NCI-H1092 (cell line): ENCODE measurements around the gene SAMD11.
A peak's percentile ranks its signal among the peaks of the same experiment; 100 is the strongest.

Source experiments
- DNase-seq: peaks from one replicate; lab custom pipeline; 2025; lab: John Stamatoyannopoulos, UW

The SAMD11 gene

DNA sequence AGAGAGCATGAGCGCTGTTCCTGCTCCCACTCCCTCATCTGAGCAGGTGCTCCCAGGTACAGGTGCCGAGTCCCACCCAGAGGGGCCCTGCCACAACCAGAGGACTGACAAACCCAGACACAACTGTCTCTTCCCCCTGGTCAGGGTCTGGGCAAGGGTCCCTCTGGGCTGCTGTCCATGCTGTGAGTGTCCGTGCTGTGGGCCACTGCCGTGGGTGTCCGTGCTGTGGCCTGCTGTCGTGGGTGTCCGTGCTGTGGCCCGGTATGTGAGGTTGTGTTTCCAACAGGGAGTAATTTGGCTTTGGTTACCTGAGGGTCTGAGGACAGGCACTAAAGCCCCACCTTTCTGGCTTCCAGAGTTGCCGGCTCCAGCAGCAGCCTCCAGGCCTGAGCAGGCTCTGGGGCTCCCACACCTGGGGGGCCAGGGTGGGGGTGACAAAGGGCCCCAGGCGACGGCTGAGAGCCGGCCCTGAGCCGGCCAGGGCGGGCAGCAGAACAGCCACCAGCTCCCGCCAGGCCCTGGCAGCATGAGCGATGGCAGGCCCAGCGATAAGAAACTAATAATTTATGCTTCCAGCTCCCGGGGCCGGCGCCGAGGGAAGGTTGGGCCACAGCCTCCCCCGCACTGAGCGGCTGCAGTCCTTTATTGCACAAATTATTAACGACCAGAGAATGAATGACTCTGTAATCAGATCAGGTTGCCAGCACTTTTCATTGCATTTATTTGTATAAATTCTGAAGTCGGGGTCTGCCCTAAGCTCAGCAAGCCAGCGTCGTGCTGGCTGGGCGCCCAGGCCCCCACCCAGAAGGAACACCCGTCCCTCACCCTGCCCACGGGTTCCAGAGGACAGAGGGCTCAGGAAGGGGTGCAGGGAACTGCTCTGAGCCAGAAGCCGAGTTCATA lies 7.3 kb upstream of the SAMD11 start:
- DNase-seq = no peak

DNA sequence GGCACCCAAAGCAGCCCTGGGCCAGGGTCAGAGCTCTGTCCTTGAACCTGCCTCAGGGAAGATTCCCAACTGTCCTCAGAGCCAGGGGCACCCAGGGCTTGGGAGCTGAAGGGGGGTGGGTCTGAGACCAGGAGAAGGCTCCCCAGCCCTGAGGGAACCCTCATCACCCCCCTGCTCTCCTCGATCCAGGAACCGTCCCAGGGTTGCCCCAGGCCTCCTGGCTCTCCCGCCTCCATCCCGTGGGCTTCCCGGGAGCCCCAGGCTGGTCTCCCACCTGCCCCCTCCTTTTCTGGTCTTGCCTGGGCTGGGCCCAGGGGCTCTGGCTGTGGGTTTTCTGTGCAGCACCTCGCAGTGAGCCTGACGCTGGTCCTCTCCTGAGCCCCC lies 6.7 kb upstream of the SAMD11 start:
- DNase-seq = no peak

DNA sequence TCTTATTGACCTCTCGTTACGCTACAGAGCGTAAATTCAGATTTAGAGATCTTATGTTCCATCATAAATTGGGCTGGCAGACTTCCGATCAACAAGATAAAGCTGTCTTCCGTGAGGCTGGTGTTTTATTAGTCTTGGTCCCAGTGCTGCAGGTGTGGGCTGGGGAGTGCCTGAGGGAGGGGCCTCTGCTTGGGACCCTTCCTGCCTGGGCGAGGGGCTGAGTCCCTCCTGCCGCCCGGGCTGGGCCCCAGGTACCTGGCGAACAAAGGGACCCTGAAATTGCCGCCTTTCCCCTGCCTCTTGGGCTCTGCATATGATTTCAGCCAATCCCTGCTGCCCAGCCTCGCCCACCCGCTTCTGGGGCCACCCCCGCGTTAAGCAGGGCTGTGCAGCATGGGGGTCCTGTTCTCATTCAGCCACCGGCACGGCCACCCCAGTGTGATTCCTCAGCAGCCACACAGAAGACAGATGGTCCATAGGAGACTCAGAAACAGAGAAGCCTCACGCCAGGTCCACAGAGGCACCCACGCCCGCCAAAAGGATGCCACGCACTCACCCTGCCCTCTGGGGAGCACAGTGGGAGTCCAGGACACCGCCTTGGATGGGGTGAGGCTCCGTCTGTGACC lies 6.1 kb upstream of the SAMD11 start:
- DNase-seq = no peak

DNA sequence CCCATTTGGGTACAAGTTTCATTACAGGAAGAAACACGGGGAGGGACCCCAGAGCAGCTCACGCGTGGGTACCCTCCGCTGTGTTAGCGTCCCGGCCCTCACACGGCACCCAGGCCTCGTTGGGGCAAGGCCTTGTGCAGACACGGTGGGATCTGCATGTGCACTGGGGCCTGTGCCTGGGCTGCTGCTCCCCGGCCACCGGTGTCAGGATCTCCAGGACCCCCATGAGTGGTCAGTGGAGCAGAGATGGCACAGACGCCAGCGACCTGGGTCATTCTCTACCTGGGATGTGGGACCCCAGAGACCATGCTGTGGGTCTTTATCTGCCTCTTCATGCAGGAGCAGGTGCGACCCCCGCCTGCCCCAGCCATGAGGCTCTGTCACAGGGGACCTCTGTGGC lies 5.4 kb upstream of the SAMD11 start:
- DNase-seq = no peak

DNA sequence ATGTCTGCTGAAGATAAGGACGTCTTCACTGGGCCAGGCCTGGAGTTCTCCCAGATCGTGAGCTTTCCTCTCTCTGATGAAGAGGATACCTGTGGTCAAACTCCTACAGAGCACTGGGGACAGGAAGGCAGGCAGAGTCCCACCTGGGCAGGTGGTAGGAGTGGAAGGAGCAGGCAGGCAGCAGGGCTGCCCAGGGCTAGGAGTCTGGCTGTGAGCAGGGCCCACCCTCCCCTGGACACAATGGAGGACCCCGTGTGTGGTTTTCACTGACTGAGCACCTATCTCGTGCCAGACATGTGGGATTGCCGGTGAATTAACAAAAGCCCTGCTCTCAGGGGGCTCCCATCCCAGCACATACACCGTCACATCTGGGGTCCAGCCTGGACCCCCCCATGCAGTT lies 4.9 kb upstream of the SAMD11 start:
- no peak for DNase-seq

DNA sequence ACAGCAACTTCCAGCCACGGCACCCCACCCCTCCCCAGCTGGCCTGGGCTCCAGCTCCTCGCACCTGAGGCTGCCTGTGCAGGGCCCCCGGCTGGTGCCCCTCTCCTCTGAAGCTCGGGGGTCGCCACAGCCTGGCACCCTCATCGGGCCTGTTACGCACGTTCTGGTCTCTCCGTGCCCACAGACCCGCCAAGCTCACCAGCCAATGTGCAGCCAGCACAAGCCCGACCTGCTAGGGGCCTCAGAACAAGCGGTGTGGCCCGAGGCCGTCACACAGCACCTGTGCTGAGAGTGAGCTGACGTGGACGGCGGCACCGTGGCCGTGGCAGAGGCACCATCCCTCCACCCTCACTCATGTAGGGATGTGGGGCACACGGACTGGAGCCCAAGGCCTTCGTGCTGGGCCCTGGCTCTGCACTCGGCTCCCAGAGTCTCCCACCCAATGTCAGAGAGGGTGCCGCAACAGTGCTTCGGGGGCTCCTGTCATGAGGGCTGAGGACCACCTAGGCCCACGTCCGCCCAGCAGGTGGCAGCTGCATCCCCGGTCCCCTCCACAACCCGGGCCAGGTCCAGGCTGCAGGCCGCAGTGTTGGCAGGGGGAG lies 4.4 kb upstream of the SAMD11 start:
- DNase-seq = no peak

DNA sequence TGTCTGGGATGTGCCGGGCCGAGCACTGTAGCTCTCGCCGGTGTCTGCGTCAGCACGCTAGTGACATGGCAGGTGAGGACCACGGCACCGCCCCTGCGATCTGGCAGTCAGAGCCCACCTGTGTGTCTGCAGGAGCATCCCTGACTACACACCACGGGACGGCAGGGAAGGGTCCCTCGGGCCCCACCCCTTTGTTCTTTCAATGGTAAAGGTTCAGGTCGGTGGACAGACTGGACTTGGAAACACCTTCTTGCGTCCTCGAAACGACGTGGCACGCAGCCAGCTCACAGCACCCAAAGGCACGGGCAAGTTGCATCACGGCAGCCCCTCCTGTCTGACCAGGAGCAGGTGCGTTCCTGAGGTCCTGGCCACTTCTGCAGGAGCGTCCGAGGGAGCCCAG lies 3.7 kb upstream of the SAMD11 start:
- DNase-seq = no peak

DNA sequence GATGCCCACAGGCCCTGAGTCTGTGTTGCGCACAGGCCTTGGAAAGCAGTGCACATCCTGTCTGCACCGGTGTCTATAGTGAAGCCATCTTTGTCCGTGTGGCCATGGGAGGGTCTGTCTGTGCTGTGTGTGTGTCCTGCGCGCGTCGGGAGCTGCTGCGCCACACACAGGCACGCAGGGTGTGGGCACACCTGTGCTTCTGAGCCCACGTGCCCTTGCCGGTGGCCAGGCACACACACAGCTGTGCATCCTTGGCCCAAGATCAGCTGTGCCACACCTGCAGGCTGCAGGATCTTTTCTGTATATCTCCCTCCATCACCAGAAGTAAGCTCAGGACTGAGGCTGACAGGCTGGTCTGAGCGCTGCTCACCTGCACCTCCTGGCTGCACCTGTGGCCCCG lies 3.2 kb upstream of the SAMD11 start:
- no peak for DNase-seq

DNA sequence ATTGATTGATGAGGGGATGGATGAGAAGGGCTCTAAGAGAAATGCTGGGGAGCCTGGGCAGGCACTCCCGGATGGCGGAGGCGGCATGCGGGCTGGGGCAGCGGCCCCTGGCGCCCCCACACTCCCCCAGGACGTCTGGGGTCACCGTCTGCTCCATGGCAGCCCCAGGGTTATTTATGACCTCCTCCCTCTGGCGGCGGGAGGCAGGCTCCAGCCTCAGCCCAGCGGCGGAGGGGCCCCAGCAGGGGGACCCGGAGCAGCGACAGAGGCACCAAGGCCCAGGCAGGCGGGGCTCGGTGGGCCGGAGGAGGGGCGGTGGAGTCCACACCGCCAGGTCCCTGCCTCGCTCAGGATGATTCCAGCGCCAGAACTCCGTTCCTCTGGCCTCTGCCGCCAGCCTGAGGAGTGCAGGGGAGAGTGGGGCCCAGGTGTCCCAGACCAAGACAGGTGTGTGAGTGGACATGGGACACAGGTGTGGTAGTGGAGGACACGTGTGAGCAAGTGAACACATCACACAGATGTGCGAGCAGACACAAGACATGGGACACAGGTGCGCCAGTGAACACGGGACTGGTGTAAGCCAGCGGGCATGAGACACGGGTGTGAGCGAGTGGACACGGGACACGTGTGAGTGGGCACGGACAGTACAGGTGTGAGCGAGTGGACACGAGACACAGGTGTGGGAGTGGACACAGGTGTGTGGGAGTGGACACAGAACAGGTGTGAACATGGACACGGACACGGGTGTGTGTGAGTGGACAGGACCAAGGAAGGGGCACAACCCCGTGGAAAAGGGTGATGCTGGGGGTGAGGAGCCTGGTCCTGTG lies 2.5 kb upstream of the SAMD11 start:
- DNase-seq = peak; percentile 18

DNA sequence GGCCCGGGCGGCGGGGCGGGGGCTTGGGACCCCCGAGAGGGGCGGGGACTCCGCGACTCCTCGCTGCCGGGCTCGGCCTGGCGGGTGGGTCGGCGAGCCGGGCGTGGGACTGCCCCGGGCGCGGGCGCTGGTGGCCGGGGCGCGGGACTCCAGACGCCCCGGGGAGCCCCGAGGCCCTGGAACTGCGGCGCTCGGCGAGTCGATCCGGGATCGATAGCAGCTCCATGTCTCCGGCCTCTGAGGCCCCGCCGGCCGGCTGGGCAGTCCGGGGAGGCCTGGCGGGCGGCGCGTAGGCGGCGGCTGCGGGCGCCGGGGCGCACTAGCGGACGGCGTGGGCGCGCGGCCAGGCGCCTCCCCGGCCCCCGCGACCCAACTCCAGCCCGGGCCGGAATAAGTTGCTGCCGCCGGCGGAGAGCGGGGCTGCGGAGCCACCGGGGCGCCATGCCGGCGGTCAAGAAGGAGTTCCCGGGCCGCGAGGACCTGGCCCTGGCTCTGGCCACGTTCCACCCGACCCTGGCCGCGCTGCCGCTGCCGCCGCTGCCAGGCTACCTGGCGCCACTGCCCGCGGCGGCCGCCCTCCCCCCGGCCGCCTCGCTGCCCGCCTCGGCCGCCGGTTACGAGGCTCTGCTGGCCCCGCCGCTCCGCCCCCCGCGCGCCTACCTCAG lies 400 bp downstream of the SAMD11 start:
- no peak for DNase-seq

DNA sequence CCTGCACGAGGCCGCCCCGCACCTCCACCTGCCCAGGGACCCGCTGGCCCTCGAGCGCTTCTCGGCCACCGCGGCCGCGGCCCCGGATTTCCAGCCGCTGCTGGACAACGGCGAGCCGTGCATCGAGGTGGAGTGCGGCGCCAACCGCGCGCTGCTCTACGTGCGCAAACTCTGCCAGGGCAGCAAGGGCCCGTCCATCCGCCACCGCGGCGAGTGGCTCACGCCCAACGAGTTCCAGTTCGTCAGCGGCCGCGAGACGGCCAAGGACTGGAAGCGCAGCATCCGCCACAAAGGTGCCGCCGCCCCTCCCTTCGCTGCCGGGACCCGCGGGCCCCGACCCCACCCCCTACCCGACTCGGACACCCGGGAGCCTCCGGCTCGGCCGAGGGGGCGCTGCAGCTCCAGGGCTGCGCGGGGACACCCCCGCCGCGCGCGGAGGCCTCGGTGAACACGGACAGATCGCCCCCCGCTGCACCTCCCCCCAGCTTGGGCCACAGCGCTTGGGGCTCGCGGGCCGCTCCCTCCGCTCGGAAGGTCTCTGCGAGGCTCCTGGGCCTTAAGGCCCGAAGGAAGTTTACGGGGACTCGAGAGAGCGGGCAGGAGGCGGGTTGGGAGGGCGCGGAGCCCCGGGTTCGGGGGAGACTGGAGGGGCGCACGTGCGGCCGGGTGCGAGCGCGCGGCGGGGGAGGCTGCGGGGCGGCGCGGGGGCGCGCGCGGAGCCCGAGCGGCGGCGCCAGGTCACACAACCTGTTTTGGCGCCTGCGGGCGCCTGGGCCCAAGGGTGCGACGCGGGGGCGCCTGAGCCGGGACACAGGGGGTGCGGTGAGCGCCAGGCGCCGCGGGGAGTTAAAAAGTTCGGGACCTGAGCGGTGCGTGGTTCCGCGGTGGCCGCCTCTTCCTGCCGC lies 1.2 kb downstream of the SAMD11 start:
- DNase-seq = no peak

DNA sequence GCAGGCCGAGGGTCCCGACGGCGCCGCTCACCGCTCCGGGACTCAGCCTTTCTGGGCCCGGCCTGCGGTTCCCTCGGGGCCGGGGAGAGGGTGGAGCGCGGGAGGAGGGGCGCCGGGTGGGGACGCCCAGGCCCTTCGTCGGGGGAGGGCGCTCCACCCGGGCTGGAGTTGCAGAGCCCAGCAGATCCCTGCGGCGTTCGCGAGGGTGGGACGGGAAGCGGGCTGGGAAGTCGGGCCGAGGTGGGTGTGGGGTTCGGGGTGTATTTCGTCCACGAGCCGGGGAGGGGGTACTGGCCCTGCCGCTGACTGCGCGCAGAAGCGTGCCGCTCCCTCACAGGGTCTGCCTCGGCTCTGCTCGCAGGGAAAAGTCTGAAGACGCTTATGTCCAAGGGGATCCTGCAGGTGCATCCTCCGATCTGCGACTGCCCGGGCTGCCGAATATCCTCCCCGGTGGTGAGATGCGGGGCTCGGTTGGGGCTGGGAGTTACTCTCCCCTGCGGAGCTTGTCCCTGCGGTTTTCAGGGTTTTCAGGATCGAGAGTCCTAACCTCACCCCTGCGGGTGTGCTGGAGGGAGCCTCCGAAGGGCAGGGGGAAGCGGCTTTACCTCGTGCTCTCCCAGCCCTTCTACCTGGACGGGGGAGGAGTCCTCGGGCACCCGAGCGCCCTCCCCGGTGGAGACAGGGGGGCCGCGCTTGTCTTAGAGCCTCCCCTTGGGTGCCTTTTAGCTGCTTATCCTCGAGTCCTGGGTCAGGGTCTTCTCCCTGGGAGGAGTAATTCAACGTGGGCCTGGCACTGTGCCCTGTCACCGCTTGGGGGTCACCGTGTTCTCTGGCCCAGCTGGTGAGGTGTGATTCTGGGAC lies 2.1 kb downstream of the SAMD11 start:
- DNase-seq = no peak

DNA sequence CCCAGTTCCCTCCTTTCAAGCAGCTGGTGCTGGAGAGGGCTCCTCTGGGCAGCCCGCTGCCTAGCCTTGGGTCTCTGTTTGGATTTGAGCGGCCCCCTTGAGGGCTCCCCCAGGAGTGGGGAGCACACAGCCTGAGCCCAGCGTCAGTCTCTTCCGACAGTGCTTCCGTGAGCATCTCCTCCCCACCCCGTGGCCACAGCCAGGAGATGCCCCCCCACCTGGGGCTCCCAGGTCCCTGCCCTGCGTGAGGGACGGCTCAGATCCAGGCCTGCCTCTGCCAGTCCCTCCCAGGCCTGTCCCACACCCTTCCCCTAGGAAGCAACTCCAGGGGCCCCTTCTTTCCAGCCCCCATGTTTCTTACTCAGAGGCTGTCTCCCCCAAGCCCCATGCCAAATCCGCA lies 3.5 kb downstream of the SAMD11 start:
- DNase-seq = no peak

DNA sequence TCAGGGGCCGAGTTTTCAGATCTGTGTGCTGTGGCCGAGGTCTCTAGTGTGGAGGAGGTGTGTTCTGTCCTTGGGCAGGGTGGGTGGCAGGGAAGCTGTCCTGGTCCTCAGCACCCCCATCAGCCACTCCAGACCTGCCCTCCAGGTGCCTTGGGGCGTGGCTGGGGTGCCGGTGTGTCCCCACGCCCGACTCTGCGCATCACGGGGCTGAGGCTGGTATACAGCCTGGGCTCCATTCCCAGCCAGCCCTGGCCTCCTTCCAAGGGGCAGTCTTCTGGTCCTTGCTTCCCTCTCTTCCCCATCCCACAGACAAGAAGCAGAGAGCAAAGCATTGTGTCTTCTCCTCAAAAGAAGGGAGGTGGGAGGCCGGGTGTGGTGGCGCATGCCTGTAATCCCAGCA lies 4.0 kb downstream of the SAMD11 start:
- no peak for DNase-seq

DNA sequence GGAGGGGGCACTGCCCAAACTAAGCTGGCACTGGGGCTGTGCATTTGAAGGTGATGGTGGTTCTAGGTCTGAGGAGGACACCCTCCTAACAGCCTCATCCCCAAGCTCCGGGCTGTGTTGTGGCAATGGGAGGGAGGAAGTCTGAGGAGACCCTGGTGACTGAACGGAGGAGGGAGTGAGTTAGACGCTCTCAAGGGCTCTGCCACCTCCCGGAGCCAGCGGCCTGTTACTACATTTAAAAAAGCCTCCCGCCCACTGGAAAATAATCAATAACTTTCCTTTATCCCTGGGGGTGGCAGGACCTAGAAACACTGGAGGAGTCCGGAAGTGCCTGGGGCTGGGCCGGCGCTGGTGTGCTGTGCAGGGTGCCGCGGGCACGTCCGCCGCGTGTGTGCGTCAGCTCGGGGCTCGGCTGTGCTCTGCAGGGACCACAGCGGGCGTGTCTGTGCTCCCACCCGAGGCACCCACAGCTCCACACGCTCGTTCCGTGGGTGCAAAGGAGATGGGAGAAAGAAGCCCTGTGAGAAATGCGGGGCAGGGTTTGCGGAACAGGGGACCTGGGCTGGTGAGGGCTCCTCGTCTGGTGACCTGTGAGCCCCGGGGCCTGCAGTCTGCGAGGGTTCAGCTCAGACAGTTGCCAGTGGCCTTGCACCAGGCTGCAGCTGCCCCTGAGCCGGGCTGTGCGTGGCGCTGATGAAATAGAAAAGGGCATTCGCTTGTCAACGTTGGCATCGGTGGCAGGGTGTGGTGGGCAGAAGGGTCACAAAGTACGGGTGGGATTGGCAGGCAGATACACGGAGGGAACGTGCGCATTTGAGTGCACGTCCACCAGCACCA lies 5.3 kb downstream of the SAMD11 start:
- DNase-seq = no peak

DNA sequence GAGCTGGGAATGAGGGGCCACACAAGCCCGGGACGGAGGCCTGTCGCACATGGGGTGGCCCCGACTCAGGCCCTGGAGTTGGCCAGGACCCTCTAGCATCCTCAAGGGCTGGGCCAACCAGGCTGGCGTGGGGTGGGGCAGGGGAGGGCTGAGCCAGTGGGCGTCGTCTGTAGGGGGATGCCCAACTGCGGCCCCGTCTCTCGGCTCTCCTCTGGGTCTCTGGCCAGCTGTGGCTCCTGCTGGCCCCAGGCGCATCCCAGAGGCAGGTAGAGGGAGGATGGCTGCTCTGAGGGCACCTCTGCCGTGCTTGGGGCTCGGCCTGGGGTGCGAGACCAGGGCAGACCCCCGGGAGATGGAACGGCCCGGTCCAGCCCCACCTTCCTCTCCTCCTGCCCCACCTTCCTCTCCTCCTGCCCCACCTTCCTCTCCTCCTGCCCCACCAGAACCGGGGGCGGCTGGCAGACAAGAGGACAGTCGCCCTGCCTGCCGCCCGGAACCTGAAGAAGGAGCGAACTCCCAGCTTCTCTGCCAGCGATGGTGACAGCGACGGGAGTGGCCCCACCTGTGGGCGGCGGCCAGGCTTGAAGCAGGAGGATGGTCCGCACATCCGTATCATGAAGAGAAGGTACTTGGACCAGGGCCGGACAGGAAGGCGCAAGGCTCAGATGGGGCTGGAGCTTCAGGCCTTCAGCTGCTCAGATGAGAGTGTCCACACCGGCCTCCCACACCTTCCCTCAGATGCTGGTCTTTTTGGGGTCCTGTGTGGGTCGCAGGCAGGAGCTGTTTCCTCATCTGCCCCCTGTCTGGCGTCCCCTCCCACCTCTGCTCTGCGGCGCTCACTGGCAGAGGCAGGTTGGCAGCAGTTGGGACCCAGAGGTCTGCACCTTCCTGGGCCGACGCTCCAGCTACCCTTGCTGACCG lies 6.2 kb downstream of the SAMD11 start:
- no peak for DNase-seq

DNA sequence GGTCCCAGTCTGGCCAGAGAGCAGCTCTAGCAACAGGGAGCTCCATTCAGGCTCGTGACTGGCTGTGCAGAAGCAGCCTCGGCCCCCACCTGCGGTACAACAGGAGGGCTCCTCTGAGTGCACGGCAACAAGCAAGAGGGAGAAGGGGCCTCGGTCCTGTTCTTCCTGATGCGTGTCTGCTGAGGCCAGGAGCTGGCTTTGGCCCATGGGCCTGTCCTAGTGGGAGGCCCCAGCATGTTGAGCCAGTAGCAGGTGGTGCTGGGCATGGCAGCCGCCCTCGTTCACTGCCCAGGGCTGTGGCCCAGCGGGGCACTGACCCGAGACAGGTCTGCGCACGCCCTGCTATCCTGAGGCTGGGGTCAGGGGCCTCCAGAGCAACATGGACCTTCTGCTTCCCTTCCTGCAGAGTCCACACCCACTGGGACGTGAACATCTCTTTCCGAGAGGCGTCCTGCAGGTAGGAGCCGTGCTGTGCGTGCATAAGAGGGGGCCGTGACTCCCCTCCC lies 7.0 kb downstream of the SAMD11 start:
- no peak for DNase-seq
